DMS153 treated with DMSO at 0.1 percent for 48 hours (cell line): Measurements from ENCODE around the gene GID4.

Source experiments
- DNase-seq: peaks from one replicate; lab custom pipeline; 2025; ENCODE audit not compliant: unreplicated experiment; lab: John Stamatoyannopoulos, UW

The GID4 gene

GRCh38 chr17:18099516-18099915 is 60.3 kb downstream of the GID4 start:
- no peak for DNase-seq

- DNase-seq: no peak
Observed at GRCh38 chr17:18100616-18101015, 61.4 kb downstream of the GID4 start.

GRCh38 chr17:18101828-18102227 is 62.6 kb downstream of the GID4 start:
- no peak for DNase-seq

- DNase-seq: no peak
Observed at GRCh38 chr17:18102640-18103039, 63.4 kb downstream of the GID4 start.

GRCh38 chr17:18105027-18105426 is 65.8 kb downstream of the GID4 start:
- no peak for DNase-seq

GRCh38 chr17:18105595-18105994 is 66.4 kb downstream of the GID4 start:
- DNase-seq: no peak

- DNase-seq: no peak
Observed at GRCh38 chr17:18106211-18106610, 67.0 kb downstream of the GID4 start.

GRCh38 chr17:18107061-18107790 is 68.0 kb downstream of the GID4 start:
- DNase-seq: no peak

GRCh38 chr17:18107971-18108370 is 68.8 kb downstream of the GID4 start:
- no peak for DNase-seq

- DNase-seq: no peak
Observed at GRCh38 chr17:18108401-18109312, 69.4 kb downstream of the GID4 start, which contains the start of gene MYO15A. MYO15A (plus strand) TSS chr17:18108756; CDS start chr17:18118801, 10,045 bp downstream.

GRCh38 chr17:18109935-18110485 is 70.8 kb downstream of the GID4 start:
- no peak for DNase-seq

GRCh38 chr17:18110636-18111145 is 71.5 kb downstream of the GID4 start:
- no peak for DNase-seq

- DNase-seq: no peak
Observed at GRCh38 chr17:18111330-18111971, 72.2 kb downstream of the GID4 start.

GRCh38 chr17:18115517-18115916 is 76.3 kb downstream of the GID4 start:
- no peak for DNase-seq

- DNase-seq: no peak
Observed at GRCh38 chr17:18116078-18116477, 76.9 kb downstream of the GID4 start.

- no peak for DNase-seq
Observed at GRCh38 chr17:18117533-18117932, 78.3 kb downstream of the GID4 start.
